ENCODE data around the gene ACP1.

Gene ACP1

GRCh38 chr2:290090-290722 lies 25.5 kb downstream of the ACP1 start:
- H3K36me3 ChIP-seq = no peaks in the 10 kb centered on the region
- no peak overlapping the region for H3K27ac ChIP-seq
- peak; percentile 89 for TF ChIP-seq CTCF (IDR thresholded peaks at IDR 0.05; ENCODE audit: low read depth, low read length)
- no peaks in the 10 kb centered on the region for H3K9me3 ChIP-seq (ENCODE audit: severe bottlenecking)
- DNase-seq = peak; percentile 88
- peak overlapping the region; percentile 58 for H3K4me3 ChIP-seq (ENCODE audit: low read depth, low read length)
- peaks cover 61% of the 10 kb centered on the region for H3K27me3 ChIP-seq (ENCODE audit: insufficient read depth, low read depth, severe bottlenecking)

GRCh38 chr2:295090-295489 lies 30.3 kb downstream of the ACP1 start:
- no peak for DNase-seq
- H3K36me3 ChIP-seq = no peaks in the 10 kb centered on the region
- H3K27me3 ChIP-seq (ENCODE audit: insufficient read depth, low read depth, severe bottlenecking) = peaks cover 47% of the 10 kb centered on the region
- no peak overlapping the region for H3K4me3 ChIP-seq (ENCODE audit: low read depth, low read length)
- TF ChIP-seq CTCF (IDR thresholded peaks at IDR 0.05; ENCODE audit: low read depth, low read length) = no peak
- no peak overlapping the region for H3K27ac ChIP-seq
- H3K9me3 ChIP-seq (ENCODE audit: severe bottlenecking) = peaks cover 8% of the 10 kb centered on the region

- Histone ChIP-seq H3K27me3 (ENCODE audit: insufficient read depth, low read depth, severe bottlenecking) (peaks cover 34% of the 10 kb centered on the region), H3K9me3 (ENCODE audit: severe bottlenecking) (peaks cover 8% of the 10 kb centered on the region), H3K36me3 (no peaks in the 10 kb centered on the region), H3K27ac (no peak overlapping the region), H3K4me3 (ENCODE audit: low read depth, low read length) (no peak overlapping the region)
- no peak for TF ChIP-seq CTCF (IDR thresholded peaks at IDR 0.05; ENCODE audit: low read depth, low read length)
- no peak for DNase-seq
Observed at GRCh38 chr2:296354-296753, 31.6 kb downstream of the ACP1 start.

GRCh38 chr2:305366-305765 lies 40.6 kb downstream of the ACP1 start:
- no peak for DNase-seq
- TF ChIP-seq CTCF (IDR thresholded peaks at IDR 0.05; ENCODE audit: low read depth, low read length) = no peak
- Histone ChIP-seq H3K9me3 (ENCODE audit: severe bottlenecking) (peaks cover 5% of the 10 kb centered on the region), H3K27ac (no peak overlapping the region), H3K27me3 (ENCODE audit: insufficient read depth, low read depth, severe bottlenecking) (no peaks in the 10 kb centered on the region), H3K36me3 (no peaks in the 10 kb centered on the region), H3K4me3 (ENCODE audit: low read depth, low read length) (no peak overlapping the region)

GRCh38 chr2:309148-309953 lies 44.6 kb downstream of the ACP1 start:
- no peaks in the 10 kb centered on the region for H3K27me3 ChIP-seq (ENCODE audit: insufficient read depth, low read depth, severe bottlenecking)
- DNase-seq = no peak
- H3K27ac ChIP-seq = no peak overlapping the region
- no peaks in the 10 kb centered on the region for H3K9me3 ChIP-seq (ENCODE audit: severe bottlenecking)
- no peak for TF ChIP-seq CTCF (IDR thresholded peaks at IDR 0.05; ENCODE audit: low read depth, low read length)
- H3K36me3 ChIP-seq = no peaks in the 10 kb centered on the region
- no peak overlapping the region for H3K4me3 ChIP-seq (ENCODE audit: low read depth, low read length)
